GM19438 (cell line): ENCODE results near the gene TRAF4.
"Not testable (repeated sequence)": the region's sequence is repeated elsewhere in the genome, so short reads cannot be mapped to it uniquely, and the experiment has no call there.

Experiments
- ATAC-seq: cut with Tn5 transposase; IDR thresholded peaks from one replicate; pipeline ENCODE4 v1.9.1; 2021; ENCODE audit warnings: low read depth; ENCODE audit not compliant: unreplicated experiment

TRAF4 gene

GRCh38 chr17:28777178-28777577, 33.4 kb downstream of the TRAF4 start:
- ATAC-seq = no peak

GRCh38 chr17:28779601-28780000, 35.8 kb downstream of the TRAF4 start:
- ATAC-seq = not testable (repeated sequence)

- ATAC-seq = no peak
These were observed 39.4 kb downstream of the TRAF4 start for GRCh38 chr17:28783161-28783560.

- ATAC-seq = no peak
These were observed 44.3 kb downstream of the TRAF4 start for GRCh38 chr17:28788100-28788499.

- no peak for ATAC-seq
These were observed 49.3 kb downstream of the TRAF4 start for GRCh38 chr17:28792877-28793661.

GRCh38 chr17:28794846-28795441, 51.1 kb downstream of the TRAF4 start:
- ATAC-seq = not testable (repeated sequence)

GRCh38 chr17:28796062-28796461, 52.3 kb downstream of the TRAF4 start:
- ATAC-seq = no peak
